ENCODE results near the gene STK10. TPM values are rescaled to one million over a fixed set of nuclear protein-coding genes. Genes with fewer than 3 reads are reported as not detected.

Gene STK10
- total and polyA plus RNA-seq, 4 donors, result 2.8 to 21.7 (median 7.7) TPM

DNA sequence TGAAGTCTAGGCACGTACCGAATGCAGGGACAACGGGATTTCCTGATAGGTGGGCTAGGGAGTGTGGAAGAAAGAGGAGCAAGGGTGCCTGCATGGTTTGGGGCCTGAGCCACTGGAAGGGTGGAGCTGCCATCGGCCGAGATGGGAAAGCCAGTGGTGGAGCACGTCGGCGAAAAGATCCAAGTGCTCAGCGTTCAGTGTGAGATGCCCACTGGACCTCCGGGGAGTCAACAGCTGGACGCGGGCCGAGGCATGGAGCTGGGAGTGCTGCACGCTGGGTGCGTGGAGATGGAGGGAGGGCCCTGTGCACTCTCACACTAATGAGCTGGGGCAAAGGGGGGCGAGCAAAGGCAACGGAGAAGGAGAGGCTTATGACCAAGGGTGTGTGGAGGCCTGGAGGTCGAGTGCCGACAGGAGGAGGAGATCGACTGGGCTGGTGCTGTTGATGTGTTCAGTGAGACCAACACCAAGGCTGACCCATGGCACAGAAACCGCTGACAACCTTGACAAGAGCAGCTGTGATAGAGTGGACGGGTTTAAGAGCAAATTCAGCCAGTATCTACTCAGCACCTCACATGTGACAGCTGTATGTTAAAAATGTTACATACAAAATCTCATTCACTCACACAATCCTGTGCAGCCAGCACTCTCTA, 85.7 kb downstream of the STK10 start:
- H3K4me1 ChIP-seq (ENCODE audit: control insufficient read depth in 4 of 4, insufficient read depth in 4 of 4, low read length in 3 of 4), result peaks cover 0 to 12% (median 5%) of the 10 kb centered on the region in 4 donors
- no peak overlapping the region for H3K9ac ChIP-seq (ENCODE audit: low read depth in 1 of 2, low read length in 2 of 2)
- peaks cover 0 to 4% (median 0%) of the 10 kb centered on the region in 4 donors for H3K36me3 ChIP-seq (ENCODE audit: control insufficient read depth in 4 of 4, insufficient read depth in 3 of 4, low read depth in 1 of 4, low read length in 3 of 4)
- no peak for DNase-seq (ENCODE audit: low spot score)
- TF ChIP-seq YY1 (IDR thresholded peaks at IDR 0.05) (no peak), JUND (IDR thresholded peaks at IDR 0.05) (no peak), GABPA (IDR thresholded peaks at IDR 0.05 in 1 of 2, conservative IDR thresholded peaks at IDR 0.05 in 1 of 2) (no peak), EGR1 (IDR thresholded peaks at IDR 0.05; ENCODE audit: low read depth in 2 of 2) (no peak), RXRA (IDR thresholded peaks at IDR 0.05) (no peak), FOXA2 (IDR thresholded peaks at IDR 0.05) (no peak), SP1 (IDR thresholded peaks at IDR 0.05) (no peak), RAD21 (IDR thresholded peaks at IDR 0.05) (no peak), HNF4G (IDR thresholded peaks at IDR 0.05) (no peak)
- TF ChIP-seq, protein P1, sequence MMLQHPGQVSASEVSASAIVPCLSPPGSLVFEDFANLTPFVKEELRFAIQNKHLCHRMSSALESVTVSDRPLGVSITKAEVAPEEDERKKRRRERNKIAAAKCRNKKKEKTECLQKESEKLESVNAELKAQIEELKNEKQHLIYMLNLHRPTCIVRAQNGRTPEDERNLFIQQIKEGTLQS (IDR thresholded peaks at IDR 0.05), result no peak
- TF ChIP-seq, protein P2, sequence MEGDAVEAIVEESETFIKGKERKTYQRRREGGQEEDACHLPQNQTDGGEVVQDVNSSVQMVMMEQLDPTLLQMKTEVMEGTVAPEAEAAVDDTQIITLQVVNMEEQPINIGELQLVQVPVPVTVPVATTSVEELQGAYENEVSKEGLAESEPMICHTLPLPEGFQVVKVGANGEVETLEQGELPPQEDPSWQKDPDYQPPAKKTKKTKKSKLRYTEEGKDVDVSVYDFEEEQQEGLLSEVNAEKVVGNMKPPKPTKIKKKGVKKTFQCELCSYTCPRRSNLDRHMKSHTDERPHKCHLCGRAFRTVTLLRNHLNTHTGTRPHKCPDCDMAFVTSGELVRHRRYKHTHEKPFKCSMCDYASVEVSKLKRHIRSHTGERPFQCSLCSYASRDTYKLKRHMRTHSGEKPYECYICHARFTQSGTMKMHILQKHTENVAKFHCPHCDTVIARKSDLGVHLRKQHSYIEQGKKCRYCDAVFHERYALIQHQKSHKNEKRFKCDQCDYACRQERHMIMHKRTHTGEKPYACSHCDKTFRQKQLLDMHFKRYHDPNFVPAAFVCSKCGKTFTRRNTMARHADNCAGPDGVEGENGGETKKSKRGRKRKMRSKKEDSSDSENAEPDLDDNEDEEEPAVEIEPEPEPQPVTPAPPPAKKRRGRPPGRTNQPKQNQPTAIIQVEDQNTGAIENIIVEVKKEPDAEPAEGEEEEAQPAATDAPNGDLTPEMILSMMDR (IDR thresholded peaks at IDR 0.05; ENCODE audit: low read depth, low read length, missing input control), result no peak
- TF ChIP-seq, protein P3, sequence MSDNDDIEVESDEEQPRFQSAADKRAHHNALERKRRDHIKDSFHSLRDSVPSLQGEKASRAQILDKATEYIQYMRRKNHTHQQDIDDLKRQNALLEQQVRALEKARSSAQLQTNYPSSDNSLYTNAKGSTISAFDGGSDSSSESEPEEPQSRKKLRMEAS (IDR thresholded peaks at IDR 0.05), result no peak
- no peaks in the 10 kb centered on the region for H3K9me3 ChIP-seq (ENCODE audit: control insufficient read depth in 4 of 4, low read length in 3 of 4)
- WGBS, result 91% methylated on average over 22 of the region's 22 CpGs
- H3K27me3 ChIP-seq (ENCODE audit: control insufficient read depth in 4 of 4, insufficient read depth in 4 of 4, low read length in 3 of 4), result no peaks in the 10 kb centered on the region
- H3K27ac ChIP-seq (ENCODE audit: low read depth in 1 of 2, low read length in 2 of 2), result no peak overlapping the region
- H3K4me3 ChIP-seq (ENCODE audit: low read depth in 1 of 3, low read length in 3 of 3), result no peak overlapping the region

DNA sequence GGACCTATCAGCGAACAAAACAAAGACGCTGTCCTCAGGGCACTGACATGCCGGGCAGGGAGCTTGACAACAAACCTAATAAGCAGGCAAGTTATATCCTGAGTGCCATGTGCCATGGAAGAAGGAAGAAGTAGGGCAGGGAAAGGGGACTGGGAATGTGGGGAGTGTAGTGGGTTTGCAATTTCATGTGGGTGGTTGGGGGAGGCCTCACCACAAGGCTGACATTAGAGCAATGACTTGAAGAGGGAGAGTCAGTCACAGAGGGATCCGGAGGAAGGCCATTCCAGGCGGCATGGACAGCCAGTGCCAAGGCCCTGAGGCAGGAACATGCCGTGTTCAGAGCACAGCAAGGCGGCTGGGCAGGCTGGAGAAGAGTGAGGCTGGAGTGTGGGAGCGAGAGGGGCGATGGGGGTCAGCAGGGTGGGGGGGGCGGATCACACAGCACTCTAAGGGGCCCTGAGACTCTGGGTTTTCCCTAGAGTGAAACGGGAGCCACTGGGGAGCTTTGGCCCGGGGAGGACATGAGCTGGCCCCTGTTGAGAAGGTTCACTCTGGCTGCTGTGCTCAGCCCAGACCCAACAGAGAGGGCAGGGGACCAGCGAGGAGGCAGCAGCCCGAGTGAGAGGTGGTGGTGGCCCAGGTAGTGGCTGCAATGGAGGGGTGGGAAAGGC, 86.3 kb downstream of the STK10 start:
- Histone ChIP-seq H3K9ac (ENCODE audit: low read depth in 1 of 2, low read length in 2 of 2) (no peak overlapping the region), H3K4me1 (ENCODE audit: control insufficient read depth in 4 of 4, insufficient read depth in 4 of 4, low read length in 3 of 4) (peaks cover 0 to 7% (median 4%) of the 10 kb centered on the region in 4 donors), H3K9me3 (ENCODE audit: control insufficient read depth in 4 of 4, low read length in 3 of 4) (no peaks in the 10 kb centered on the region), H3K27me3 (ENCODE audit: control insufficient read depth in 4 of 4, insufficient read depth in 4 of 4, low read length in 3 of 4) (no peaks in the 10 kb centered on the region), H3K4me3 (ENCODE audit: low read depth in 1 of 3, low read length in 3 of 3) (no peak overlapping the region), H3K36me3 (ENCODE audit: control insufficient read depth in 4 of 4, insufficient read depth in 3 of 4, low read depth in 1 of 4, low read length in 3 of 4) (peaks cover 0 to 4% (median 0%) of the 10 kb centered on the region in 4 donors), H3K27ac (ENCODE audit: low read depth in 1 of 2, low read length in 2 of 2) (no peak overlapping the region)
- WGBS, result 96% methylated on average over 14 of the region's 14 CpGs
- no peak for TF ChIP-seq HNF4A (conservative IDR thresholded peaks at IDR 0.05)
- TF ChIP-seq SP1 (IDR thresholded peaks at IDR 0.05), result no peak
- TF ChIP-seq HNF4G (IDR thresholded peaks at IDR 0.05), result no peak
- TF ChIP-seq RAD21 (IDR thresholded peaks at IDR 0.05), result no peak
- TF ChIP-seq, protein P3 (IDR thresholded peaks at IDR 0.05), result no peak
- no peak for DNase-seq (ENCODE audit: low spot score)

DNA sequence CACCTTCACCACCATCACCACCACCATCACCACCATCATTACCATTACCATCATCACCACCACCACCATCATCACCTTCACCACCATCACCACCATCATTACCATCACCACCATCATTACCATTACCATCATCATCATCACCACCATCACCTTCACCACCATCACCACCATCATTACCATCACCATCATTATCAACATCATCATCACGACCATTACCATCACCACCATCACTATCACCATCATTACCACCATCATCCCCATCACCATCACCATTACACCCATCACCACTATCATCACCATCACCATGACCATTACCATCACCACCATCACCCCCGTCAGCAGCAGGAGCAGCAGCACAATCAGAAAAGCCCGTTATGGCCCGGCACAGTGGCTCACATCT, 89.1 kb downstream of the STK10 start:
- H3K9me3 ChIP-seq (ENCODE audit: control insufficient read depth in 4 of 4, low read length in 3 of 4), result no peaks in the 10 kb centered on the region
- peaks cover 0 to 3% (median 2%) of the 10 kb centered on the region in 4 donors for H3K4me1 ChIP-seq (ENCODE audit: control insufficient read depth in 4 of 4, insufficient read depth in 4 of 4, low read length in 3 of 4)
- H3K27ac ChIP-seq (ENCODE audit: low read depth in 1 of 2, low read length in 2 of 2), result no peak overlapping the region
- no peak overlapping the region for H3K9ac ChIP-seq (ENCODE audit: low read depth in 1 of 2, low read length in 2 of 2)
- no peak overlapping the region for H3K4me3 ChIP-seq (ENCODE audit: low read depth in 1 of 3, low read length in 3 of 3)
- WGBS, result 90% methylated on average over 4 of the region's 4 CpGs
- no peaks in the 10 kb centered on the region for H3K27me3 ChIP-seq (ENCODE audit: control insufficient read depth in 4 of 4, insufficient read depth in 4 of 4, low read length in 3 of 4)
- DNase-seq (ENCODE audit: low spot score), result no peak
- peaks cover 0 to 4% (median 0%) of the 10 kb centered on the region in 4 donors for H3K36me3 ChIP-seq (ENCODE audit: control insufficient read depth in 4 of 4, insufficient read depth in 3 of 4, low read depth in 1 of 4, low read length in 3 of 4)
- TF ChIP-seq, protein P4, sequence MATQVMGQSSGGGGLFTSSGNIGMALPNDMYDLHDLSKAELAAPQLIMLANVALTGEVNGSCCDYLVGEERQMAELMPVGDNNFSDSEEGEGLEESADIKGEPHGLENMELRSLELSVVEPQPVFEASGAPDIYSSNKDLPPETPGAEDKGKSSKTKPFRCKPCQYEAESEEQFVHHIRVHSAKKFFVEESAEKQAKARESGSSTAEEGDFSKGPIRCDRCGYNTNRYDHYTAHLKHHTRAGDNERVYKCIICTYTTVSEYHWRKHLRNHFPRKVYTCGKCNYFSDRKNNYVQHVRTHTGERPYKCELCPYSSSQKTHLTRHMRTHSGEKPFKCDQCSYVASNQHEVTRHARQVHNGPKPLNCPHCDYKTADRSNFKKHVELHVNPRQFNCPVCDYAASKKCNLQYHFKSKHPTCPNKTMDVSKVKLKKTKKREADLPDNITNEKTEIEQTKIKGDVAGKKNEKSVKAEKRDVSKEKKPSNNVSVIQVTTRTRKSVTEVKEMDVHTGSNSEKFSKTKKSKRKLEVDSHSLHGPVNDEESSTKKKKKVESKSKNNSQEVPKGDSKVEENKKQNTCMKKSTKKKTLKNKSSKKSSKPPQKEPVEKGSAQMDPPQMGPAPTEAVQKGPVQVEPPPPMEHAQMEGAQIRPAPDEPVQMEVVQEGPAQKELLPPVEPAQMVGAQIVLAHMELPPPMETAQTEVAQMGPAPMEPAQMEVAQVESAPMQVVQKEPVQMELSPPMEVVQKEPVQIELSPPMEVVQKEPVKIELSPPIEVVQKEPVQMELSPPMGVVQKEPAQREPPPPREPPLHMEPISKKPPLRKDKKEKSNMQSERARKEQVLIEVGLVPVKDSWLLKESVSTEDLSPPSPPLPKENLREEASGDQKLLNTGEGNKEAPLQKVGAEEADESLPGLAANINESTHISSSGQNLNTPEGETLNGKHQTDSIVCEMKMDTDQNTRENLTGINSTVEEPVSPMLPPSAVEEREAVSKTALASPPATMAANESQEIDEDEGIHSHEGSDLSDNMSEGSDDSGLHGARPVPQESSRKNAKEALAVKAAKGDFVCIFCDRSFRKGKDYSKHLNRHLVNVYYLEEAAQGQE (IDR thresholded peaks at IDR 0.05), result no peak
- no peak for TF ChIP-seq HNF4A (conservative IDR thresholded peaks at IDR 0.05)
- no peak for TF ChIP-seq YY1 (IDR thresholded peaks at IDR 0.05)
- TF ChIP-seq, protein P1 (IDR thresholded peaks at IDR 0.05), result no peak
- TF ChIP-seq FOXA2 (IDR thresholded peaks at IDR 0.05), result no peak
- TF ChIP-seq TAF1 (conservative IDR thresholded peaks at IDR 0.05), result no peak
- TF ChIP-seq HNF4G (IDR thresholded peaks at IDR 0.05), result no peak
- no peak for TF ChIP-seq FOXA1 (IDR thresholded peaks at IDR 0.05)
- TF ChIP-seq, protein P5, sequence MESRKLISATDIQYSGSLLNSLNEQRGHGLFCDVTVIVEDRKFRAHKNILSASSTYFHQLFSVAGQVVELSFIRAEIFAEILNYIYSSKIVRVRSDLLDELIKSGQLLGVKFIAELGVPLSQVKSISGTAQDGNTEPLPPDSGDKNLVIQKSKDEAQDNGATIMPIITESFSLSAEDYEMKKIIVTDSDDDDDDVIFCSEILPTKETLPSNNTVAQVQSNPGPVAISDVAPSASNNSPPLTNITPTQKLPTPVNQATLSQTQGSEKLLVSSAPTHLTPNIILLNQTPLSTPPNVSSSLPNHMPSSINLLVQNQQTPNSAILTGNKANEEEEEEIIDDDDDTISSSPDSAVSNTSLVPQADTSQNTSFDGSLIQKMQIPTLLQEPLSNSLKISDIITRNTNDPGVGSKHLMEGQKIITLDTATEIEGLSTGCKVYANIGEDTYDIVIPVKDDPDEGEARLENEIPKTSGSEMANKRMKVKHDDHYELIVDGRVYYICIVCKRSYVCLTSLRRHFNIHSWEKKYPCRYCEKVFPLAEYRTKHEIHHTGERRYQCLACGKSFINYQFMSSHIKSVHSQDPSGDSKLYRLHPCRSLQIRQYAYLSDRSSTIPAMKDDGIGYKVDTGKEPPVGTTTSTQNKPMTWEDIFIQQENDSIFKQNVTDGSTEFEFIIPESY (IDR thresholded peaks at IDR 0.05), result no peak
- TF ChIP-seq JUND (IDR thresholded peaks at IDR 0.05), result no peak
